HG03095 (cell line): ENCODE measurements around the gene SEMA5A.

ENCODE experiments used
- ATAC-seq: cut with Tn5 transposase; IDR thresholded peaks from one replicate; pipeline ENCODE4 v1.9.1; 2021; ENCODE audit warnings: moderate library complexity; ENCODE audit not compliant: unreplicated experiment

Gene SEMA5A

GRCh38 chr5:9186069-9186468, 359.8 kb downstream of the SEMA5A start:
- ATAC-seq: no peak

GRCh38 chr5:9183992-9184391, 361.9 kb downstream of the SEMA5A start:
- ATAC-seq: no peak

- ATAC-seq: no peak
These were observed 362.8 kb downstream of the SEMA5A start for GRCh38 chr5:9182899-9183695.

- ATAC-seq: no peak
These were observed 369.2 kb downstream of the SEMA5A start for GRCh38 chr5:9176641-9177040.

GRCh38 chr5:9174446-9174845, 371.4 kb downstream of the SEMA5A start:
- ATAC-seq: no peak

GRCh38 chr5:9173281-9174048, 372.4 kb downstream of the SEMA5A start:
- no peak for ATAC-seq

- ATAC-seq: no peak
These were observed 375.8 kb downstream of the SEMA5A start for GRCh38 chr5:9170026-9170425.

GRCh38 chr5:9169557-9169902, 376.3 kb downstream of the SEMA5A start:
- ATAC-seq: no peak

GRCh38 chr5:9168791-9169556, 376.9 kb downstream of the SEMA5A start:
- ATAC-seq: no peak

- no peak for ATAC-seq
These were observed 379.4 kb downstream of the SEMA5A start for GRCh38 chr5:9166202-9167112.

GRCh38 chr5:9165546-9165945, 380.3 kb downstream of the SEMA5A start:
- ATAC-seq: no peak

GRCh38 chr5:9160747-9161146, 385.1 kb downstream of the SEMA5A start:
- ATAC-seq: no peak

GRCh38 chr5:9157811-9158210, 388.1 kb downstream of the SEMA5A start:
- no peak for ATAC-seq

- no peak for ATAC-seq
These were observed 388.9 kb downstream of the SEMA5A start for GRCh38 chr5:9157020-9157419.

GRCh38 chr5:9156282-9156681, 389.6 kb downstream of the SEMA5A start:
- no peak for ATAC-seq

- ATAC-seq: no peak
These were observed 394.0 kb downstream of the SEMA5A start for GRCh38 chr5:9151684-9152427.

GRCh38 chr5:9149988-9150387, 395.9 kb downstream of the SEMA5A start:
- no peak for ATAC-seq

GRCh38 chr5:9148242-9148641, 397.6 kb downstream of the SEMA5A start:
- ATAC-seq: no peak

- no peak for ATAC-seq
These were observed 405.2 kb downstream of the SEMA5A start for GRCh38 chr5:9140711-9141110.

- ATAC-seq: no peak
These were observed 405.7 kb downstream of the SEMA5A start for GRCh38 chr5:9140202-9140601.
